Measurements from ENCODE around the gene CAMK2A.

The CAMK2A gene

GRCh38 chr5:150310246-150310645 lies 20.7 kb upstream of the CAMK2A start:
- Histone ChIP-seq H3K4me3 (ENCODE audit: low read depth, low read length) (no peak overlapping the region), H3K27me3 (ENCODE audit: insufficient read depth, low read depth, severe bottlenecking) (no peaks in the 10 kb centered on the region), H3K36me3 (no peaks in the 10 kb centered on the region), H3K27ac (no peak overlapping the region), H3K9me3 (ENCODE audit: severe bottlenecking) (no peaks in the 10 kb centered on the region)
- no peak for DNase-seq
- no peak for TF ChIP-seq CTCF (IDR thresholded peaks at IDR 0.05; ENCODE audit: low read depth, low read length)

- no peak overlapping the region for H3K27ac ChIP-seq
- no peak overlapping the region for H3K4me3 ChIP-seq (ENCODE audit: low read depth, low read length)
- H3K36me3 ChIP-seq, result no peaks in the 10 kb centered on the region
- no peak for DNase-seq
- no peaks in the 10 kb centered on the region for H3K27me3 ChIP-seq (ENCODE audit: insufficient read depth, low read depth, severe bottlenecking)
- no peaks in the 10 kb centered on the region for H3K9me3 ChIP-seq (ENCODE audit: severe bottlenecking)
- TF ChIP-seq CTCF (IDR thresholded peaks at IDR 0.05; ENCODE audit: low read depth, low read length), result no peak
These were observed 20.3 kb upstream of the CAMK2A start for GRCh38 chr5:150309886-150310239.

GRCh38 chr5:150309101-150309885 lies 19.7 kb upstream of the CAMK2A start:
- peak; percentile 63 for DNase-seq
- Histone ChIP-seq H3K27ac (no peak overlapping the region), H3K9me3 (ENCODE audit: severe bottlenecking) (no peaks in the 10 kb centered on the region), H3K27me3 (ENCODE audit: insufficient read depth, low read depth, severe bottlenecking) (no peaks in the 10 kb centered on the region), H3K36me3 (no peaks in the 10 kb centered on the region), H3K4me3 (ENCODE audit: low read depth, low read length) (no peak overlapping the region)
- no peak for TF ChIP-seq CTCF (IDR thresholded peaks at IDR 0.05; ENCODE audit: low read depth, low read length)

GRCh38 chr5:150307617-150308426 lies 18.2 kb upstream of the CAMK2A start:
- no peak overlapping the region for H3K27ac ChIP-seq
- DNase-seq, result no peak

GRCh38 chr5:150306775-150307174 lies 17.2 kb upstream of the CAMK2A start:
- no peaks in the 10 kb centered on the region for H3K36me3 ChIP-seq
- H3K9me3 ChIP-seq (ENCODE audit: severe bottlenecking), result no peaks in the 10 kb centered on the region
- no peaks in the 10 kb centered on the region for H3K27me3 ChIP-seq (ENCODE audit: insufficient read depth, low read depth, severe bottlenecking)
- no peak for DNase-seq
- no peak for TF ChIP-seq CTCF (IDR thresholded peaks at IDR 0.05; ENCODE audit: low read depth, low read length)
- no peak overlapping the region for H3K27ac ChIP-seq
- no peak overlapping the region for H3K4me3 ChIP-seq (ENCODE audit: low read depth, low read length)

More at GRCh38 chr5:150307617-150308426, 18.2 kb upstream of the CAMK2A start:
- H3K9me3 ChIP-seq (ENCODE audit: severe bottlenecking), result no peaks in the 10 kb centered on the region
- no peak overlapping the region for H3K4me3 ChIP-seq (ENCODE audit: low read depth, low read length)
- H3K27me3 ChIP-seq (ENCODE audit: insufficient read depth, low read depth, severe bottlenecking), result no peaks in the 10 kb centered on the region
- no peak for TF ChIP-seq CTCF (IDR thresholded peaks at IDR 0.05; ENCODE audit: low read depth, low read length)
- no peaks in the 10 kb centered on the region for H3K36me3 ChIP-seq

All from WERI-Rb-1 (cell line).